ENCODE measurements around the gene NADSYN1. TPM values are rescaled to one million over a fixed set of nuclear protein-coding genes. Genes with fewer than 3 reads are reported as not detected.
"Not testable (repeated sequence)": the region's sequence is repeated elsewhere in the genome, so short reads cannot be mapped to it uniquely, and the experiment has no call there.

The NADSYN1 gene
- total RNA-seq, 3 donors from 2014 or later = 112 to 210 (median 141) TPM

DNA sequence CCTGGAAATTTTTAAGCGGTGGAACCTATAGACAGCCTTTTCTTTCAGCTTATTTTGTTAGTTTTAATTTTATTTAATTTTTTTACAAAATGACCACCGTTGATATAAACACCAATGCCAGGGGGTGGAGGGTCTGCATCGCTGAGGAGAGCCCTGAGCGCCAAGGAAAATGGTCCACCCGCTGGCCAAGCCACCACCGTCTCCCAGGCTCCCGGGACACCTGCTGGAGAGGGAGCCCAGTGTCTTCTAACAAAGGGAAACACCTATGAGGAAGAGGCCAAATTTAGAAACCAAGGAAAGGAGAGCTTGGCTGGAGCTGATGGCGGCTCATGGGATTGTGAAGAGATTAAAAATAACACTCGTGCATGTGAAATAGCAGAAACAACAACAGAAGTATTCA is 84.5 kb downstream of the NADSYN1 start:
- ATAC-seq (no peak), DNase-seq (no peak)
- H3K36me3 ChIP-seq (ENCODE audit: low read depth) = no peaks in the 10 kb centered on the region
- H3K4me1 ChIP-seq (ENCODE audit: low read depth) = peaks cover 4% of the 10 kb centered on the region
- H3K9me3 ChIP-seq = no peaks in the 10 kb centered on the region
- intact Hi-C loops (cut with DNase I, micrococcal nuclease) = no loop called here
- no peak overlapping the region for H3K4me3 ChIP-seq
- TF ChIP-seq, protein P1, sequence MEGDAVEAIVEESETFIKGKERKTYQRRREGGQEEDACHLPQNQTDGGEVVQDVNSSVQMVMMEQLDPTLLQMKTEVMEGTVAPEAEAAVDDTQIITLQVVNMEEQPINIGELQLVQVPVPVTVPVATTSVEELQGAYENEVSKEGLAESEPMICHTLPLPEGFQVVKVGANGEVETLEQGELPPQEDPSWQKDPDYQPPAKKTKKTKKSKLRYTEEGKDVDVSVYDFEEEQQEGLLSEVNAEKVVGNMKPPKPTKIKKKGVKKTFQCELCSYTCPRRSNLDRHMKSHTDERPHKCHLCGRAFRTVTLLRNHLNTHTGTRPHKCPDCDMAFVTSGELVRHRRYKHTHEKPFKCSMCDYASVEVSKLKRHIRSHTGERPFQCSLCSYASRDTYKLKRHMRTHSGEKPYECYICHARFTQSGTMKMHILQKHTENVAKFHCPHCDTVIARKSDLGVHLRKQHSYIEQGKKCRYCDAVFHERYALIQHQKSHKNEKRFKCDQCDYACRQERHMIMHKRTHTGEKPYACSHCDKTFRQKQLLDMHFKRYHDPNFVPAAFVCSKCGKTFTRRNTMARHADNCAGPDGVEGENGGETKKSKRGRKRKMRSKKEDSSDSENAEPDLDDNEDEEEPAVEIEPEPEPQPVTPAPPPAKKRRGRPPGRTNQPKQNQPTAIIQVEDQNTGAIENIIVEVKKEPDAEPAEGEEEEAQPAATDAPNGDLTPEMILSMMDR (IDR thresholded peaks at IDR 0.05) = no peak

DNA sequence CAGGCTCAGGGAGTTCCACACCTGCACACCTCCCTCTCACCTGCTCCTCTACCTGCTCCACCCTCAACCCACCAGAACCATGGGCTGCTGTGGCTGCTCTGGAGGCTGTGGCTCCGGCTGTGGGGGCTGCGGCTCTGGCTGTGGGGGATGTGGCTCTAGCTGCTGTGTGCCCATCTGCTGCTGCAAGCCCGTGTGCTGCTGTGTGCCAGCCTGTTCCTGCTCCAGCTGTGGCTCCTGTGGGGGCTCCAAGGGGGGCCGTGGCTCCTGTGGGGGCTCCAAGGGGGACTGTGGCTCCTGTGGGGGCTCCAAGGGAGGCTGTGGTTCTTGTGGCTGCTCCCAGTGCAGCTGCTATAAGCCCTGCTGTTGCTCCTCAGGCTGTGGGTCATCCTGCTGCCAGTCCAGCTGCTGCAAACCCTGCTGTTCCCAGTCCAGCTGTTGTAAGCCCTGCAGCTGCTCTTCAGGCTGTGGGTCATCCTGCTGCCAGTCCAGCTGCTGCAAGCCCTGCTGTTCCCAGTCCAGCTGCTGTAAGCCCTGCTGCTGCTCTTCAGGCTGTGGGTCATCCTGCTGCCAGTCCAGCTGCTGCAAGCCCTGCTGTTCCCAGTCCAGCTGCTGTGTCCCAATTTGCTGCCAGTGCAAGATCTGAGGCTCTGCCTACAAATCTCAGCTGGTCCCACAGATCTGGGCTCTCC is 85.1 kb downstream of the NADSYN1 start, which contains the start of gene KRTAP5-8:
TSS of gene KRTAP5-8 (plus strand) at position 49 of the 689 bp plus-strand sequence. CDS start at position 80, 31 bp downstream.
- H3K4me3 ChIP-seq; H3K9me3 ChIP-seq; H3K36me3 ChIP-seq (ENCODE audit: low read depth); H3K4me1 ChIP-seq (ENCODE audit: low read depth); intact Hi-C loops (cut with DNase I, micrococcal nuclease); DNase-seq; ATAC-seq: not testable (repeated sequence)

DNA sequence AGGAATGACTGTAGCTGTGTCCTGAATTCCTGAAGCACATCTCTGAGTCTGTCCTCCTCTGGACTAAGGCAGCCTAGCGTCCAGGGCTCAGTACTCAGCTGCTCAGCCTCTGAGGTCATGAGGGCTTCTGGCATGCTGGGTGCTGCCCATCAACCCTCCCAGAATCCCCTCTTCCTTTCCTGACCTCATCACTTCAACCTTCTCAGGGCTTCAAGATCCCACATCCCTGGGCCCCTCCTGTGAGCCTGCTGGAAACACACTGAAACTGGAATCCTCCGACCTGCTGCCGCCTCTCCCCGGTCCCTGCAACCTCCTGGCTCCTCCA is 85.6 kb downstream of the NADSYN1 start:
- DNase-seq (no peak), ATAC-seq (no peak)
- Histone ChIP-seq H3K36me3 (ENCODE audit: low read depth) (no peaks in the 10 kb centered on the region), H3K4me1 (ENCODE audit: low read depth) (peaks cover 4% of the 10 kb centered on the region), H3K4me3 (no peak overlapping the region), H3K9me3 (no peaks in the 10 kb centered on the region)
- TF ChIP-seq, protein P1 (IDR thresholded peaks at IDR 0.05) = no peak
- intact Hi-C loops (cut with DNase I, micrococcal nuclease) = no loop called here

DNA sequence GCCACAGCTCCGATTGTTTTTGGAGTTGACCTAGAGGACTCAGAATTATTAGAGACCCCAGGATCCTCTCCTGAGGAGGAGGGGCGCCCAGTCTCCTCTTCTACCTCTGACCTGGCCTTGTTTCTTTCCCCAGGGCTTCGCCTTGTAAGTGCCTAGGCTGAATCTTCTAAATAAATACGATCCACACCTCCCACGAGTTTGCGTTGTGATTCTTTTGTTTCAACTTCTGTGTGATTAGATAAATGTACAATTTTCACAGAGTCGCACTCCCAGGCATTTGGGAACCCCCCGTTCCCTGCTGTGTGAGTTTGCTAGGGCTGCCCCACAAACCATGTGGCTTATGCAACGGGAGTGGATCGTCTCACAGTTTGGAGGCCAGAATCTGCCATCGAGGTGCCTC is 86.0 kb downstream of the NADSYN1 start:
- ATAC-seq (no peak), DNase-seq (no peak)
- TF ChIP-seq, protein P1 (IDR thresholded peaks at IDR 0.05) = no peak
- Histone ChIP-seq H3K36me3 (ENCODE audit: low read depth) (no peaks in the 10 kb centered on the region), H3K9me3 (no peaks in the 10 kb centered on the region), H3K4me3 (no peak overlapping the region), H3K4me1 (ENCODE audit: low read depth) (peaks cover 4% of the 10 kb centered on the region)
- intact Hi-C loops (cut with DNase I, micrococcal nuclease) = no loop called here

DNA sequence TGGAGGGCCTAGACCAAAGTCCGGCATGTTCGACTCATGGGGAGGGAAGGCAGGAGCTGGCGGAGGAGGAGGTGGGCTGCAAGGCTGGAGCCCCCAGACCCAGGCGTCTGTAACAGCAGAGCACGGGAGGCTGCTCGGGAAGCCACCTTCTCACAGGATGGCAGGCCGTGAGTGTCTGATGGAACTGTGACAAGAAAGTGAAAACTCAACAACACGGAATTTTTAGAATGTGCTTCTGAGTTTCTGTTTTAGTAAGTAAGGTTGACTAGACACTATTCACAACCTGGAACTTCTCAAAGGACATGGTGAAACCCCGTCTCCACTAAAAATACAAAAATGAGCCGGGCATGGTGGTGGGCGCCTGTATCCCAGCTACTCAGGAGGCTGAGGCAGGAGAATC is 87.0 kb downstream of the NADSYN1 start:
- intact Hi-C loops (cut with DNase I, micrococcal nuclease); H3K4me3 ChIP-seq; H3K4me1 ChIP-seq (ENCODE audit: low read depth); DNase-seq; H3K36me3 ChIP-seq (ENCODE audit: low read depth); H3K9me3 ChIP-seq; ATAC-seq: not testable (repeated sequence)

DNA sequence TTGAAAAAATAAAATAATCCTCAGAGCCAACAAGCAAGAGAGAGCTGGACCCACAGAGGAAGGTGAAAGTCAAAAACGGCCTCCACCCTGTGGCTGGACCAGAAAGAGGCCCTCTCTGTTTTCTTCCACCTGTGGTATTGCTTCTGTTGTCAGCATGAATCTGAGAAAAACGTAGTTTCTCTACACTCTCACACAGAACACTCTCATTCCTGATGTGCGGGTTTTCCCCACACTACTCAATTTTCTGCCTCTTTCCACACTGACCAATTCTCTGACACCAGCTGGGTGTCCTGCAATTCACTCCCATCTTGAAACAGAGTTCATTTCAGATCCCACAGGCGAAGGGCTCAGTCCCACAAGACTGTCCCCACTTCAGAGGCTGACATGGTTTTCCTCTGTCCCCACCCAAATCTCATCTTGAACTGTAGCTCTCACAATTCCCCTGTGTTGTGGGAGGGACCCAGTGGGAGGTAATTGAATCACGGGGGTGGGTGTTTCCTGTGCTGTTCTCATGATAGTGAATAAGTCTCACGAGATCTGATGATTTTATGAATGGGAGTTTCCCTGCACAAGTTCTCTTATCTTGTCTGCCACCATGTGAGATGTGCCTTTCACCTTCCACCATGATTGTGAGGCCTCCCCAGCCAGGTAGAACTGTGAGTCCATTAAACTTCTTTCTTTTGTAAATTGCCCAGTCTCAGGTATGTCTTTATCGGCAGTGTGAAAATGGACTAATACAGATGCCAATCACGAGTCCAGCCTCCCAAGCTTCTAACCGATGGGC is 87.7 kb downstream of the NADSYN1 start:
- H3K4me3 ChIP-seq; H3K4me1 ChIP-seq (ENCODE audit: low read depth); H3K36me3 ChIP-seq (ENCODE audit: low read depth); intact Hi-C loops (cut with DNase I, micrococcal nuclease); ATAC-seq; H3K9me3 ChIP-seq; DNase-seq: not testable (repeated sequence)

DNA sequence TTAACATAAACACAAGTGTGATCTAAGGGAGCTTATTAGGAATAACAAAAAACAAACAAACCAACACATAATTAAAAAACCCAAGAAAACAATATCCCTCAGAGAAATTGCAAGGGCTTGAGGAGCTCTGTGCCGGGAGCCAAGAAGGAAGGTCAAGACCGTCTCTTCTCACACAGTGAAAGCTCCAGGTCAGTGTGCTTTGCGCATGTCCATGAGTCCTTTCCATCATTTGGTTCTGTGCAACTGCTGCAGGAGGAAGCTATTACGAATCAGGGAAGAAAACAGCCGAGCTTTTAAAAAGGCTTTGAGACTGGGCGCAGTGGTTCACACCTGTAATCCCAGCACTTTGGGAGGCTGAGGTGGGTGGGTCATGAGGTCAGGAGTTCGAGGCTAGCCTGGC is 89.4 kb downstream of the NADSYN1 start:
- DNase-seq (no peak), ATAC-seq (no peak)
- intact Hi-C loops (cut with DNase I, micrococcal nuclease) = no loop called here
- Histone ChIP-seq H3K36me3 (ENCODE audit: low read depth) (no peaks in the 10 kb centered on the region), H3K4me1 (ENCODE audit: low read depth) (no peaks in the 10 kb centered on the region), H3K9me3 (no peaks in the 10 kb centered on the region), H3K4me3 (no peak overlapping the region)
- TF ChIP-seq, protein P1 (IDR thresholded peaks at IDR 0.05) = no peak
